Retinal pigment epithelial cell (primary cell): Measurements from ENCODE around the gene PCID2.
A peak's percentile ranks its signal among the peaks of the same experiment; 100 is the strongest.

Source experiments
- DNase-seq: peaks from one replicate; pipeline ENCODE4 v3.0.0-alpha.2; 2010; ENCODE audit warnings: low read depth
- H3K4me3 ChIP-seq: 2 replicates; pipeline ENCODE4 v1.5.1; 2011; ENCODE audit warnings: mild to moderate bottlenecking, low read length, control low read depth, moderate library complexity
- CTCF ChIP-seq: conservative IDR thresholded peaks from 2 replicates; pipeline ENCODE4 v1.5.1; 2011; ENCODE audit warnings: low read depth, low read length, control low read depth, inconsistent platforms

PCID2 gene

GRCh38 chr13:113196970-113197737, 11.3 kb downstream of the PCID2 start:
- no peak overlapping the region for H3K4me3 ChIP-seq
- TF ChIP-seq CTCF = no peak
- DNase-seq = no peak

GRCh38 chr13:113195360-113195759, 13.1 kb downstream of the PCID2 start:
- no peak for TF ChIP-seq CTCF
- no peak overlapping the region for H3K4me3 ChIP-seq
- DNase-seq = no peak

GRCh38 chr13:113192902-113193301, 15.6 kb downstream of the PCID2 start:
- no peak overlapping the region for H3K4me3 ChIP-seq
- DNase-seq = no peak
- TF ChIP-seq CTCF = no peak

GRCh38 chr13:113192279-113192678, 16.2 kb downstream of the PCID2 start:
- no peak overlapping the region for H3K4me3 ChIP-seq
- TF ChIP-seq CTCF = no peak
- DNase-seq = no peak

- H3K4me3 ChIP-seq = no peak overlapping the region
- no peak for TF ChIP-seq CTCF
Observed at GRCh38 chr13:113190181-113190580, 18.3 kb downstream of the PCID2 start.

GRCh38 chr13:113187883-113188665, 20.4 kb downstream of the PCID2 start:
- no peak for DNase-seq
- no peak overlapping the region for H3K4me3 ChIP-seq
- no peak for TF ChIP-seq CTCF

More at GRCh38 chr13:113190181-113190580, 18.3 kb downstream of the PCID2 start:
- no peak for DNase-seq

- no peak overlapping the region for H3K4me3 ChIP-seq
- peak; percentile 98 for DNase-seq
Observed at GRCh38 chr13:113187263-113187669, 21.2 kb downstream of the PCID2 start.

More at GRCh38 chr13:113187263-113187669, 21.2 kb downstream of the PCID2 start:
- TF ChIP-seq CTCF = peak; percentile 2
